OCI-LY3 (cell line): Measurements from ENCODE around the gene BBOX1.

Experiments
- H2AFZ ChIP-seq: fragments of 200-600, 300-600 bp; shearing (Covaris generic); 2 replicates; pipeline ENCODE4 v1.6.0; 2014; ENCODE audit warnings: antibody characterized with exemption, low read depth, low read length
- H3K27ac ChIP-seq: fragments of 200-600, 300-600 bp; sonication (generic); 2 replicates; pipeline ENCODE4 v1.5.1; 2014; ENCODE audit warnings: mild to moderate bottlenecking, low read length, moderate library complexity, mixed read lengths
- H3K27me3 ChIP-seq: fragments of 200-600, 300-600 bp; sonication (generic); 2 replicates; pipeline ENCODE4 v1.6.1; 2014; ENCODE audit warnings: low read depth, low read length, mixed read lengths
- H3K36me3 ChIP-seq: fragments of 200-600, 300-600 bp; sonication (generic); replicated peaks from 2 replicates; pipeline ENCODE3; 2014; ENCODE audit warnings: low read depth, low read length, mixed read lengths
- H3K4me1 ChIP-seq: fragments of 300-600, 200-600 bp; sonication (generic); 2 replicates; pipeline ENCODE4 v1.6.1; 2014; ENCODE audit warnings: low read length, mixed read lengths
- H3K4me2 ChIP-seq: fragments of 200-600, 300-600 bp; sonication (generic); 2 replicates; pipeline ENCODE4 v1.6.1; 2014; ENCODE audit warnings: low read length, mixed read lengths
- H3K4me3 ChIP-seq: fragments of 300-600, 200-600 bp; sonication (generic); 2 replicates; pipeline ENCODE4 v1.5.1; 2014; ENCODE audit warnings: antibody characterized with exemption, mild to moderate bottlenecking, low read length, moderate library complexity
- H3K79me2 ChIP-seq: fragments of 300-600, 200-600 bp; shearing (Covaris generic); 2 replicates; pipeline ENCODE4 v1.6.1; 2014; ENCODE audit warnings: mild to moderate bottlenecking, low read length, mixed read lengths
- H3K9ac ChIP-seq: fragments of 300-600, 200-600 bp; shearing (Covaris generic); 2 replicates; pipeline ENCODE4 v1.6.0; 2014; ENCODE audit warnings: mild to moderate bottlenecking, low read length, moderate library complexity
- H3K9me3 ChIP-seq: fragments of 200-600, 300-600 bp; shearing (Covaris generic); 2 replicates; pipeline ENCODE4 v1.6.1; 2014; ENCODE audit warnings: low read length, mixed read lengths; ENCODE audit not compliant: insufficient read depth
- H4K20me1 ChIP-seq: fragments of 200-600, 300-600 bp; sonication (generic); 2 replicates; pipeline ENCODE4 v1.6.1; 2016; ENCODE audit warnings: low read length, mixed read lengths; ENCODE audit not compliant: insufficient read depth
- CTCF ChIP-seq: fragments of 200-600, 300-600 bp; sonication (generic); IDR thresholded peaks from 2 replicates; pipeline ENCODE4 v1.5.1; 2014; ENCODE audit warnings: antibody characterized with exemption, low read length, low read depth
- EZH2phosphoT487 ChIP-seq: fragments of 200-600 bp; shearing (Covaris generic); IDR thresholded peaks from 2 replicates; pipeline ENCODE4 v1.6.1; 2018; ENCODE audit warnings: antibody characterized with exemption, mixed run types, low read depth

The BBOX1 gene

GRCh38 chr11:27139742-27140367 lies 99.2 kb downstream of the BBOX1 start:
- Histone ChIP-seq H4K20me1 (no peaks in the 10 kb centered on the region), H3K4me3 (no peak overlapping the region), H3K9me3 (0 out of 2 replicates have a peak, but pooled peaks cover 3% of the 10 kb centered on the region), H3K4me1 (no peaks in the 10 kb centered on the region), H3K9ac (no peak overlapping the region), H3K27me3 (no peaks in the 10 kb centered on the region), H3K79me2 (no peaks in the 10 kb centered on the region), H2AFZ (no peak overlapping the region), H3K27ac (no peak overlapping the region), H3K4me2 (no peak overlapping the region), H3K36me3 (peaks cover 6% of the 10 kb centered on the region)
- TF ChIP-seq CTCF (no peak), EZH2phosphoT487 (no peak)

GRCh38 chr11:27141576-27141975 lies 101.0 kb downstream of the BBOX1 start:
- Histone ChIP-seq H3K27me3 (no peaks in the 10 kb centered on the region), H3K36me3 (peaks cover 6% of the 10 kb centered on the region), H3K4me1 (no peaks in the 10 kb centered on the region), H3K9me3 (0 out of 2 replicates have a peak, but pooled peaks cover 2% of the 10 kb centered on the region), H4K20me1 (no peaks in the 10 kb centered on the region), H2AFZ (no peak overlapping the region), H3K4me2 (no peak overlapping the region), H3K4me3 (no peak overlapping the region), H3K79me2 (no peaks in the 10 kb centered on the region), H3K27ac (no peak overlapping the region), H3K9ac (no peak overlapping the region)
- TF ChIP-seq CTCF = no peak
- TF ChIP-seq EZH2phosphoT487 = no peak

- H3K27ac ChIP-seq = no peak overlapping the region
- TF ChIP-seq EZH2phosphoT487 = no peak
- TF ChIP-seq CTCF = no peak
- no peaks in the 10 kb centered on the region for H3K79me2 ChIP-seq
- H3K9ac ChIP-seq = no peak overlapping the region
- no peaks in the 10 kb centered on the region for H3K36me3 ChIP-seq
- no peaks in the 10 kb centered on the region for H3K9me3 ChIP-seq
- no peaks in the 10 kb centered on the region for H3K4me1 ChIP-seq
- H3K4me3 ChIP-seq = no peak overlapping the region
- H3K4me2 ChIP-seq = no peak overlapping the region
- H3K27me3 ChIP-seq = no peaks in the 10 kb centered on the region
- H4K20me1 ChIP-seq = no peaks in the 10 kb centered on the region
- no peak overlapping the region for H2AFZ ChIP-seq
Observed at GRCh38 chr11:27147916-27148315, 107.3 kb downstream of the BBOX1 start.

GRCh38 chr11:27148506-27148905 lies 107.9 kb downstream of the BBOX1 start:
- Histone ChIP-seq H2AFZ (no peak overlapping the region), H3K4me2 (no peak overlapping the region), H3K9ac (no peak overlapping the region), H3K9me3 (no peaks in the 10 kb centered on the region), H3K27ac (no peak overlapping the region), H3K79me2 (no peaks in the 10 kb centered on the region), H3K27me3 (no peaks in the 10 kb centered on the region), H3K36me3 (no peaks in the 10 kb centered on the region), H3K4me3 (no peak overlapping the region), H3K4me1 (no peaks in the 10 kb centered on the region), H4K20me1 (no peaks in the 10 kb centered on the region)
- no peak for TF ChIP-seq EZH2phosphoT487
- TF ChIP-seq CTCF = no peak
